H9 (cell line): ENCODE data around the gene TOMT. TPM values are rescaled to one million over a fixed set of nuclear protein-coding genes. Genes with fewer than 3 reads are reported as not detected.
A peak's percentile ranks its signal among the peaks of the same experiment; 100 is the strongest.

Experiments used
- DNase-seq: peaks from one replicate; pipeline ENCODE4 v3.0.0-alpha.2; 2017
- H2AFZ ChIP-seq: one replicate; pipeline ENCODE4 v1.6.1; 2013; ENCODE audit warnings: mild to moderate bottlenecking, low read length, control low read depth, moderate library complexity
- H2AK5ac ChIP-seq: 2 replicates; pipeline ENCODE4 v1.6.1; 2013; ENCODE audit warnings: low read length, control low read depth, mixed read lengths; ENCODE audit not compliant: insufficient read length
- H2BK120ac ChIP-seq: one replicate; pipeline ENCODE4 v1.6.1; 2013; ENCODE audit warnings: low read depth, mild to moderate bottlenecking, low read length, control low read depth, inconsistent platforms; ENCODE audit not compliant: poor library complexity, severe bottlenecking
- H2BK12ac ChIP-seq: 2 replicates; pipeline ENCODE4 v1.6.1; 2013; ENCODE audit warnings: low read length, control low read depth, mixed read lengths, low read depth; ENCODE audit not compliant: insufficient read length
- H2BK15ac ChIP-seq: 2 replicates; pipeline ENCODE4 v1.6.1; 2013; ENCODE audit warnings: low read depth, low read length, control low read depth
- H2BK20ac ChIP-seq: one replicate; pipeline ENCODE4 v1.6.1; 2013; ENCODE audit warnings: low read depth, mild to moderate bottlenecking, low read length, control low read depth, inconsistent platforms; ENCODE audit not compliant: poor library complexity, severe bottlenecking
- H2BK5ac ChIP-seq: 2 replicates; pipeline ENCODE4 v1.6.1; 2013; ENCODE audit warnings: low read length, control low read depth, mixed read lengths; ENCODE audit not compliant: insufficient read length
- H3K14ac ChIP-seq: 2 replicates; pipeline ENCODE4 v1.6.1; 2013; ENCODE audit warnings: low read length, control low read depth; ENCODE audit not compliant: insufficient read depth
- H3K18ac ChIP-seq: 2 replicates; pipeline ENCODE4 v1.6.1; 2013; ENCODE audit warnings: low read depth, mild to moderate bottlenecking, mixed read lengths, low read length, control low read depth; ENCODE audit not compliant: insufficient read length
- H3K23ac ChIP-seq: 2 replicates; pipeline ENCODE4 v1.6.1; 2013; ENCODE audit warnings: low read length, control low read depth, mixed read lengths, low read depth; ENCODE audit not compliant: insufficient read length
- H3K23me2 ChIP-seq: 2 replicates; pipeline ENCODE4 v1.6.1; 2013; ENCODE audit warnings: low read depth, mild to moderate bottlenecking, mixed read lengths, low read length, control low read depth; ENCODE audit not compliant: insufficient read length, poor library complexity, severe bottlenecking
- H3K27ac ChIP-seq: 2 replicates; pipeline ENCODE4 v1.5.1; 2013; ENCODE audit warnings: low read length, control low read depth, mixed read lengths, low read depth; ENCODE audit not compliant: insufficient read length
- H3K27me3 ChIP-seq: 2 replicates; pipeline ENCODE4 v1.6.1; 2013; ENCODE audit warnings: low read length, control low read depth, inconsistent platforms; ENCODE audit not compliant: insufficient read depth
- H3K4ac ChIP-seq: 2 replicates; pipeline ENCODE4 v1.6.1; 2013; ENCODE audit warnings: low read depth, mild to moderate bottlenecking, control low read depth, inconsistent platforms, low read length, moderate library complexity
- H3K4me1 ChIP-seq: 2 replicates; pipeline ENCODE4 v1.6.1; 2013; ENCODE audit warnings: low read length, control low read depth, inconsistent platforms; ENCODE audit not compliant: insufficient read depth
- H3K4me2 ChIP-seq: 2 replicates; pipeline ENCODE4 v1.6.1; 2013; ENCODE audit warnings: low read length, control low read depth, mixed read lengths; ENCODE audit not compliant: insufficient read length, insufficient read depth
- H3K56ac ChIP-seq: 2 replicates; pipeline ENCODE4 v1.6.1; 2013; ENCODE audit warnings: low read depth, mild to moderate bottlenecking, mixed read lengths, low read length, control low read depth; ENCODE audit not compliant: insufficient read length
- H3K79me1 ChIP-seq: 2 replicates; pipeline ENCODE4 v1.6.1; 2013; ENCODE audit warnings: low read depth, mild to moderate bottlenecking, moderate library complexity, low read length, control low read depth, inconsistent platforms; ENCODE audit not compliant: insufficient read depth, poor library complexity, severe bottlenecking
- H3K79me2 ChIP-seq: 2 replicates; pipeline ENCODE4 v1.6.1; 2013; ENCODE audit warnings: low read length, control low read depth, inconsistent platforms; ENCODE audit not compliant: insufficient read depth
- H3K9ac ChIP-seq: 2 replicates; pipeline ENCODE4 v1.6.1; 2013; ENCODE audit warnings: low read length, control low read depth, mixed read lengths; ENCODE audit not compliant: insufficient read length; ENCODE audit errors: extremely low read depth
- H3K9me3 ChIP-seq: one replicate; pipeline ENCODE4 v1.6.1; 2013; ENCODE audit warnings: low read depth, low read length, inconsistent platforms; ENCODE audit not compliant: control insufficient read depth
- H3T11ph ChIP-seq: one replicate; pipeline ENCODE4 v1.6.1; 2013; ENCODE audit warnings: mild to moderate bottlenecking, low read length, control low read depth, inconsistent platforms
- H4K20me1 ChIP-seq: one replicate; pipeline ENCODE4 v1.6.1; 2013; ENCODE audit not compliant: control insufficient read depth, insufficient read length, insufficient read depth
- H4K5ac ChIP-seq: 2 replicates; pipeline ENCODE4 v1.6.1; 2013; ENCODE audit warnings: low read depth, mild to moderate bottlenecking, mixed read lengths, low read length, control low read depth; ENCODE audit not compliant: insufficient read length
- H4K8ac ChIP-seq: replicated peaks from 2 replicates; pipeline ENCODE4 v1.6.1; 2013; ENCODE audit warnings: low read length, control low read depth, mixed read lengths, low read depth; ENCODE audit not compliant: insufficient read length
- H4K91ac ChIP-seq: 2 replicates; pipeline ENCODE4 v1.6.1; 2013; ENCODE audit warnings: low read depth, mild to moderate bottlenecking, moderate library complexity, mixed read lengths, low read length, control low read depth; ENCODE audit not compliant: insufficient read length
- H3K27ac Mint-ChIP-seq, 3 experiments: 2 replicates in 2 of 3; 3 replicates in 1 of 3; pipeline ENCODE4 v1.8.0; 2020 to 2021; ENCODE audit warnings: mixed read lengths in 3 of 3, mild to moderate bottlenecking in 1 of 3, moderate library complexity in 1 of 3
- H3K27me3 Mint-ChIP-seq: 2 replicates; pipeline ENCODE4 v1.8.0; 2021; ENCODE audit warnings: low read depth, mild to moderate bottlenecking, moderate library complexity, mixed read lengths
- H3K36me3 Mint-ChIP-seq, 3 experiments: 2 replicates in 2 of 3; 3 replicates in 1 of 3; pipeline ENCODE4 v1.8.0; 2020 to 2021; ENCODE audit warnings: low read depth in 3 of 3, mixed read lengths in 3 of 3; ENCODE audit not compliant: insufficient read depth in 1 of 3
- H3K4me1 Mint-ChIP-seq, 2 experiments: 2 replicates each; pipeline ENCODE4 v1.8.0; 2020; ENCODE audit warnings: mixed read lengths in 2 of 2
- H3K4me3 Mint-ChIP-seq, 2 experiments: 2 replicates in 1 of 2; 3 replicates in 1 of 2; pipeline ENCODE4 v1.8.0; 2020 to 2021; ENCODE audit warnings: mild to moderate bottlenecking in 2 of 2, mixed read lengths in 2 of 2, moderate library complexity in 1 of 2
- H3K9me3 Mint-ChIP-seq, 2 experiments: 2 replicates in 1 of 2; 3 replicates in 1 of 2; pipeline ENCODE4 v1.8.0; 2020; ENCODE audit warnings: mild to moderate bottlenecking in 2 of 2, mixed read lengths in 2 of 2, moderate library complexity in 1 of 2
- CTCF ChIP-seq: fragments of 200-600 bp; sonication (generic); conservative IDR thresholded peaks from 3 replicates; pipeline ENCODE4 v1.8.0; 2021; ENCODE audit warnings: antibody characterized with exemption, mild to moderate bottlenecking
- WGBS: extraction: QIAGEN DNeasy Blood & Tissue Kit; methylation state at CpG from one replicate; pipeline ENCODE4 v1.1.7; 2013; ENCODE audit warnings: missing lambda C conversion rate, low lambda C conversion rate, mixed read lengths; ENCODE audit not compliant: insufficient read length; ENCODE audit errors: extremely low coverage; 5-methylcytosine and 5-hydroxymethylcytosine counted together
- total RNA-seq: library from RNA; stranded (reverse); gene quantifications from 2 replicates; pipeline ENCODE4 v1.2.1, GENCODE V29; 2021

Gene TOMT
- total RNA-seq, 1 experiment from 2014 or later: not detected

- no peak overlapping the region for H3K9ac ChIP-seq
- no peaks in the 10 kb centered on the region for H3K79me2 ChIP-seq
- H3K23ac ChIP-seq: no peak overlapping the region
- no peak overlapping the region for H2BK120ac ChIP-seq
- Mint-ChIP-seq H3K4me1 (no peaks in the 10 kb centered on the region), H3K27me3 (no peaks in the 10 kb centered on the region), H3K4me3 (no peak overlapping the region), H3K36me3 (peaks cover 0 to 11% (median 10%) of the 10 kb centered on the region in 3 experiments; a peak in 5 of 7 replicates), H3K27ac (no peak overlapping the region), H3K9me3 (no peaks in the 10 kb centered on the region)
- H3K27ac ChIP-seq: no peak overlapping the region
- H2BK15ac ChIP-seq: no peak overlapping the region
- H4K8ac ChIP-seq: no peak overlapping the region
- H4K91ac ChIP-seq: no peak overlapping the region
- no peak overlapping the region for H3T11ph ChIP-seq
- H3K9me3 ChIP-seq: no peaks in the 10 kb centered on the region
- no peak overlapping the region for H3K18ac ChIP-seq
- H4K5ac ChIP-seq: peak overlapping the region; percentile 42
- no peak overlapping the region for H2BK5ac ChIP-seq
- no CpG with 5 or more reads among the region's 3 CpGs for WGBS
- H3K23me2 ChIP-seq: no peaks in the 10 kb centered on the region
- no peaks in the 10 kb centered on the region for H4K20me1 ChIP-seq
- no peak overlapping the region for H3K14ac ChIP-seq
- H3K27me3 ChIP-seq: no peaks in the 10 kb centered on the region
- no peaks in the 10 kb centered on the region for H3K79me1 ChIP-seq
- no peak for DNase-seq
- no peaks in the 10 kb centered on the region for H3K4me1 ChIP-seq
- no peak overlapping the region for H3K56ac ChIP-seq
- no peak for TF ChIP-seq CTCF
- no peak overlapping the region for H2BK20ac ChIP-seq
- H2AK5ac ChIP-seq: no peak overlapping the region
- no peak overlapping the region for H2AFZ ChIP-seq
- H3K4ac ChIP-seq: no peak overlapping the region
- H2BK12ac ChIP-seq: peak overlapping the region; percentile 45
- H3K4me2 ChIP-seq: no peak overlapping the region
These were observed 47.2 kb upstream of the TOMT start for GRCh38 chr11:72058416-72059034.
